ENCODE data around the gene CGNL1. TPM values are rescaled to one million over a fixed set of nuclear protein-coding genes. Genes with fewer than 3 reads are reported as not detected.

The CGNL1 gene
- total RNA-seq, 1 experiment from 2014 or later: 34.6 TPM

DNA sequence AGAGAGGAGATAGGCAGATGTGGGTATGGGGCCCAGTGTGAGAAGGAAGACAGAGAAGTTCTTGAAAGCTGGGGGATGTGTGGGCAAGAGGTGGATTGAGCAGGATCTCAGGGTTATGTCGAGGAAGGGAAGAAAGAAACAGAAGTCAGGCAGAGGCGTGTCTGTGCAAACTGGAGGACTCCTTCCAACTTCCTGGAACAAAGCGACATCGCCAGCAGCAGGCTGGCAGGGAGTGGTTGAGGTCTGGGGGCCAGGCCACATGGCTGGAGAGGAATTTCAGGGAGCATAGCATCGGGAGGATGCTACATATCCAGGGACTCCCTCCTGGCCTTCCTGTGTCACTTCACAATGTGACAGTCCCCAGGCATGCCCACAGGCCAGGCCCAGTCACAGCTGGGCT is 172.5 kb downstream of the CGNL1 start:
- Histone ChIP-seq H3K27ac (ENCODE audit: insufficient read length, low read depth, low read length) (no peak overlapping the region), H4K8ac (replicated peaks; ENCODE audit: insufficient read length, low read depth, low read length) (no peak overlapping the region), H4K20me1 (ENCODE audit: control insufficient read depth, insufficient read depth, insufficient read length) (no peaks in the 10 kb centered on the region), H2BK5ac (ENCODE audit: insufficient read length, low read length) (no peak overlapping the region), H3K23ac (ENCODE audit: insufficient read length, low read depth, low read length) (no peak overlapping the region), H3K4ac (ENCODE audit: low read depth, low read length) (no peak overlapping the region), H3K56ac (ENCODE audit: insufficient read length, low read depth, low read length) (no peak overlapping the region), H3K4me1 (ENCODE audit: insufficient read depth, low read length) (peaks cover 6% of the 10 kb centered on the region; the same call in 1 of the 2 replicates), H3K9me3 (ENCODE audit: control insufficient read depth, low read depth, low read length) (no peaks in the 10 kb centered on the region), H4K91ac (ENCODE audit: insufficient read length, low read depth, low read length) (no peak overlapping the region), H3K27me3 (ENCODE audit: insufficient read depth, low read length) (no peaks in the 10 kb centered on the region), H3T11ph (ENCODE audit: low read length) (no peak overlapping the region), H2AK5ac (ENCODE audit: insufficient read length, low read length) (no peak overlapping the region), H3K79me1 (ENCODE audit: insufficient read depth, low read depth, low read length, poor library complexity, severe bottlenecking) (no peaks in the 10 kb centered on the region), H2BK12ac (ENCODE audit: insufficient read length, low read depth, low read length) (no peak overlapping the region), H2BK120ac (ENCODE audit: low read depth, low read length, poor library complexity, severe bottlenecking) (no peak overlapping the region), H2BK20ac (ENCODE audit: low read depth, low read length, poor library complexity, severe bottlenecking) (no peak overlapping the region), H3K23me2 (ENCODE audit: insufficient read length, low read depth, low read length, poor library complexity, severe bottlenecking) (no peaks in the 10 kb centered on the region), H2BK15ac (ENCODE audit: low read depth, low read length) (no peak overlapping the region), H3K18ac (ENCODE audit: insufficient read length, low read depth, low read length) (no peak overlapping the region), H3K4me2 (ENCODE audit: insufficient read depth, insufficient read length, low read length) (no peak overlapping the region), H4K5ac (ENCODE audit: insufficient read length, low read depth, low read length) (no peak overlapping the region), H3K14ac (ENCODE audit: insufficient read depth, low read length) (no peak overlapping the region), H2AFZ (ENCODE audit: low read length) (no peak overlapping the region), H3K79me2 (ENCODE audit: insufficient read depth, low read length) (no peaks in the 10 kb centered on the region), H3K9ac (ENCODE audit: extremely low read depth, insufficient read length, low read length) (no peak overlapping the region)
- WGBS (ENCODE audit: extremely low coverage, insufficient read length, low lambda C conversion rate): no CpG with 5 or more reads among the region's 5 CpGs
- no peak for DNase-seq
- Mint-ChIP-seq H3K27ac (peak overlapping the region in 1 of 3 experiments; percentile 17; a peak in 1 of 7 replicates), H3K36me3 (ENCODE audit: insufficient read depth in 1 of 3, low read depth in 3 of 3) (peaks cover 28 to 65% (median 62%) of the 10 kb centered on the region in 3 experiments; a peak in 6 of 7 replicates), H3K27me3 (ENCODE audit: low read depth) (no peaks in the 10 kb centered on the region), H3K4me1 (peaks cover 26 to 35% of the 10 kb centered on the region in 2 experiments), H3K4me3 (no peak overlapping the region), H3K9me3 (no peaks in the 10 kb centered on the region)
- TF ChIP-seq, protein P1, sequence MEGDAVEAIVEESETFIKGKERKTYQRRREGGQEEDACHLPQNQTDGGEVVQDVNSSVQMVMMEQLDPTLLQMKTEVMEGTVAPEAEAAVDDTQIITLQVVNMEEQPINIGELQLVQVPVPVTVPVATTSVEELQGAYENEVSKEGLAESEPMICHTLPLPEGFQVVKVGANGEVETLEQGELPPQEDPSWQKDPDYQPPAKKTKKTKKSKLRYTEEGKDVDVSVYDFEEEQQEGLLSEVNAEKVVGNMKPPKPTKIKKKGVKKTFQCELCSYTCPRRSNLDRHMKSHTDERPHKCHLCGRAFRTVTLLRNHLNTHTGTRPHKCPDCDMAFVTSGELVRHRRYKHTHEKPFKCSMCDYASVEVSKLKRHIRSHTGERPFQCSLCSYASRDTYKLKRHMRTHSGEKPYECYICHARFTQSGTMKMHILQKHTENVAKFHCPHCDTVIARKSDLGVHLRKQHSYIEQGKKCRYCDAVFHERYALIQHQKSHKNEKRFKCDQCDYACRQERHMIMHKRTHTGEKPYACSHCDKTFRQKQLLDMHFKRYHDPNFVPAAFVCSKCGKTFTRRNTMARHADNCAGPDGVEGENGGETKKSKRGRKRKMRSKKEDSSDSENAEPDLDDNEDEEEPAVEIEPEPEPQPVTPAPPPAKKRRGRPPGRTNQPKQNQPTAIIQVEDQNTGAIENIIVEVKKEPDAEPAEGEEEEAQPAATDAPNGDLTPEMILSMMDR (conservative IDR thresholded peaks at IDR 0.05): no peak
